ENCODE measurements around the gene KNDC1. TPM values are rescaled to one million over a fixed set of nuclear protein-coding genes. Genes with fewer than 3 reads are reported as not detected.

Gene KNDC1
- total and polyA plus RNA-seq, 2 experiments from 2014 or later = 1.8 to 16.0 TPM

DNA sequence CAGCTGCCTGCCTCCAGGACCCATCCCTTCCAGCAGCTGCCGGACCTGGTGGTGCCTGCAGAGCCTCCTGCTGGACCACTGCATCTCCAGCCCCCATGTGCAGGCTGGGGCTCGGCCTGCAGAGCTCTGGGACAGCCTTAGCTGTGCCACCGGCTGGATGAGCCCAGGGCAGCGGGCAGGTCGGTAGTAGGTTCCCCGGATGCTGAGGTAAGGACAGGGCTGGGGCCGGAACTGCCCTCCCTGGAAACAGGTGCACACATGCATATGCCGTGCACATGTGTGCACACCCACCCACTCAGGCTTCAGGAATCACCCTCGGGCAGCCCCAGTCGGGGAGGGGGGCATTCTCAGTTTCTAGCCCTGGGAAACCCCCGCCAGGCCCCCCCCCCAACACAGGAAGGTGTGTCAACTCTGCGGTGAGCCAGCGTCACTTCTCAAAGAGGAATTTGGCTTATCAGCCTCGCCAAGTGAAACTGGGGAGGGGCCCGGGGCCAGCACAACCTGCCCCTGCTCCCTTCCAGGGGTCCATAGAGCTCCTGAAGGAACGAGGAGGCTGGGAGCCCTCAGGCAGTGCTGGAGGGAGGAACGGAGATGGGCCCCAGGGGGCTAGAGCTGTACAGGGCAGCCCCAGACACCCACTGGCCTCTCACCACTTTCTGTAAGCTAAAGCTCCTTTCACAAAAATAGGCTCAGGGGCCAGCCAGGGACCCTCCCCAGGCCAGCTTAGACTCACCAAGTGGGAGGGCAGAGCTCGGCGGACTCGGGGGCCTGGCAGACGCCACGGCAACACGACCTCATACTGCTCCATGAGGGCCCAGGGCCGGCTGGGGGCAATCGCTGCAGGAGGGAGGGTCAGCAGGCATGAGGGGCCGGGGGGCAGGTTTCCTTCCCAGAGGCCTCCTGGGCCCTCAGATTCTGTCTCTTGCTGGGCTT is 115.0 kb downstream of the KNDC1 start:
- no peaks in the 10 kb centered on the region for H3K27me3 ChIP-seq (ENCODE audit: insufficient read depth)
- peaks cover 3% of the 10 kb centered on the region for H3K27me3 Mint-ChIP-seq (ENCODE audit: insufficient read depth, low read depth, poor library complexity)
- no peak for ATAC-seq
- no peaks in the 10 kb centered on the region for H3K79me2 ChIP-seq (replicated peaks; ENCODE audit: insufficient read depth)
- no peak overlapping the region for H3K4me3 ChIP-seq
- TF ChIP-seq JUNB (IDR thresholded peaks at IDR 0.05; ENCODE audit: unreplicated experiment) = no peak
- TF ChIP-seq EZH2 (IDR thresholded peaks at IDR 0.05; ENCODE audit: low read depth, unreplicated experiment) = no peak
- TF ChIP-seq, protein P1, sequence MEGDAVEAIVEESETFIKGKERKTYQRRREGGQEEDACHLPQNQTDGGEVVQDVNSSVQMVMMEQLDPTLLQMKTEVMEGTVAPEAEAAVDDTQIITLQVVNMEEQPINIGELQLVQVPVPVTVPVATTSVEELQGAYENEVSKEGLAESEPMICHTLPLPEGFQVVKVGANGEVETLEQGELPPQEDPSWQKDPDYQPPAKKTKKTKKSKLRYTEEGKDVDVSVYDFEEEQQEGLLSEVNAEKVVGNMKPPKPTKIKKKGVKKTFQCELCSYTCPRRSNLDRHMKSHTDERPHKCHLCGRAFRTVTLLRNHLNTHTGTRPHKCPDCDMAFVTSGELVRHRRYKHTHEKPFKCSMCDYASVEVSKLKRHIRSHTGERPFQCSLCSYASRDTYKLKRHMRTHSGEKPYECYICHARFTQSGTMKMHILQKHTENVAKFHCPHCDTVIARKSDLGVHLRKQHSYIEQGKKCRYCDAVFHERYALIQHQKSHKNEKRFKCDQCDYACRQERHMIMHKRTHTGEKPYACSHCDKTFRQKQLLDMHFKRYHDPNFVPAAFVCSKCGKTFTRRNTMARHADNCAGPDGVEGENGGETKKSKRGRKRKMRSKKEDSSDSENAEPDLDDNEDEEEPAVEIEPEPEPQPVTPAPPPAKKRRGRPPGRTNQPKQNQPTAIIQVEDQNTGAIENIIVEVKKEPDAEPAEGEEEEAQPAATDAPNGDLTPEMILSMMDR (conservative IDR thresholded peaks at IDR 0.05; ENCODE audit: low read depth in 2 of 2) = peak in 1 of 2 experiments; percentile 18; a peak in 1 of 4 replicates
- H3K4me2 ChIP-seq = no peak overlapping the region
- H3K4me1 Mint-ChIP-seq = peaks cover 4% of the 10 kb centered on the region; the same call in 2 of the 3 replicates
- DNase-seq (ENCODE audit: low spot score) = no peak
- no peak overlapping the region for H3K27ac ChIP-seq (ENCODE audit: low read depth)
- H3F3A ChIP-seq (replicated peaks; ENCODE audit: low read depth) = no peaks in the 10 kb centered on the region
- H3K4me1 ChIP-seq (ENCODE audit: insufficient read depth) = no peaks in the 10 kb centered on the region
- no peak overlapping the region for H3K27ac Mint-ChIP-seq
- no peaks in the 10 kb centered on the region for H3K9me3 Mint-ChIP-seq
- no peak overlapping the region for H3K4me3 Mint-ChIP-seq
- no peaks in the 10 kb centered on the region for H3K9me2 ChIP-seq (ENCODE audit: insufficient read depth)
- H2AFZ ChIP-seq = no peak overlapping the region
- H3K36me3 ChIP-seq (ENCODE audit: insufficient read depth) = no peaks in the 10 kb centered on the region
- H3K36me3 Mint-ChIP-seq (ENCODE audit: low read depth) = no peaks in the 10 kb centered on the region
- H4K20me1 ChIP-seq (replicated peaks; ENCODE audit: insufficient read depth) = no peaks in the 10 kb centered on the region

DNA sequence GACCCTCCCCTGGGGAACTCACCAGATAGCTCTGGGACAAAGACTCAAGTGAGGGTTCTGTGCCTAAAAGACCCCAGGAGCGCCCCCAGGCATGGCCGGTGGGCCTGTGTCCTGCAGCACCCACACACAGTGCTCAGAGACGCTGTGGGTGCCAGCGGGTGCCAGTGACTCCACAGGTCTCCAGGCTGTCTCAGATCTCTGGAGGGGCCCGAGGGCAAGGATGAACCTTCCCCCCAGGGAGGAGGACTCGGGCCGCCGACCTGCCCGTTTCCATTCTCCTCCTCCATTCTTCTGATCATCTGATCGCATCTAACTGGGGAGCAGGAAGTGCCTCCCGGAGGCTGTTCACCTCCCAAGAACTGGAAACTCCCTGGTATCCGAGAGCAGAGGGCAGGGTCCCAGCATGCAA is 115.7 kb downstream of the KNDC1 start:
- Histone ChIP-seq H3F3A (replicated peaks; ENCODE audit: low read depth) (no peaks in the 10 kb centered on the region), H3K4me3 (no peak overlapping the region), H3K36me3 (ENCODE audit: insufficient read depth) (no peaks in the 10 kb centered on the region), H3K4me1 (ENCODE audit: insufficient read depth) (no peaks in the 10 kb centered on the region), H2AFZ (no peak overlapping the region; the same call in 1 of the 2 replicates), H3K9me2 (ENCODE audit: insufficient read depth) (no peaks in the 10 kb centered on the region), H3K79me2 (replicated peaks; ENCODE audit: insufficient read depth) (no peaks in the 10 kb centered on the region), H4K20me1 (replicated peaks; ENCODE audit: insufficient read depth) (no peaks in the 10 kb centered on the region), H3K4me2 (no peak overlapping the region), H3K27me3 (ENCODE audit: insufficient read depth) (no peaks in the 10 kb centered on the region), H3K27ac (ENCODE audit: low read depth) (no peak overlapping the region)
- H3K4me3 Mint-ChIP-seq = peak overlapping the region; percentile 57
- H3K4me1 Mint-ChIP-seq = peaks cover 4% of the 10 kb centered on the region; the same call in 2 of the 3 replicates
- H3K27ac Mint-ChIP-seq = no peak overlapping the region
- H3K27me3 Mint-ChIP-seq (ENCODE audit: insufficient read depth, low read depth, poor library complexity) = peaks cover 3% of the 10 kb centered on the region
- TF ChIP-seq CREB1 (CRISPR knock-in tag; IDR thresholded peaks at IDR 0.05; ENCODE audit: low read depth) = no peak
- TF ChIP-seq JUNB (IDR thresholded peaks at IDR 0.05; ENCODE audit: unreplicated experiment) = no peak
- TF ChIP-seq, protein P2, sequence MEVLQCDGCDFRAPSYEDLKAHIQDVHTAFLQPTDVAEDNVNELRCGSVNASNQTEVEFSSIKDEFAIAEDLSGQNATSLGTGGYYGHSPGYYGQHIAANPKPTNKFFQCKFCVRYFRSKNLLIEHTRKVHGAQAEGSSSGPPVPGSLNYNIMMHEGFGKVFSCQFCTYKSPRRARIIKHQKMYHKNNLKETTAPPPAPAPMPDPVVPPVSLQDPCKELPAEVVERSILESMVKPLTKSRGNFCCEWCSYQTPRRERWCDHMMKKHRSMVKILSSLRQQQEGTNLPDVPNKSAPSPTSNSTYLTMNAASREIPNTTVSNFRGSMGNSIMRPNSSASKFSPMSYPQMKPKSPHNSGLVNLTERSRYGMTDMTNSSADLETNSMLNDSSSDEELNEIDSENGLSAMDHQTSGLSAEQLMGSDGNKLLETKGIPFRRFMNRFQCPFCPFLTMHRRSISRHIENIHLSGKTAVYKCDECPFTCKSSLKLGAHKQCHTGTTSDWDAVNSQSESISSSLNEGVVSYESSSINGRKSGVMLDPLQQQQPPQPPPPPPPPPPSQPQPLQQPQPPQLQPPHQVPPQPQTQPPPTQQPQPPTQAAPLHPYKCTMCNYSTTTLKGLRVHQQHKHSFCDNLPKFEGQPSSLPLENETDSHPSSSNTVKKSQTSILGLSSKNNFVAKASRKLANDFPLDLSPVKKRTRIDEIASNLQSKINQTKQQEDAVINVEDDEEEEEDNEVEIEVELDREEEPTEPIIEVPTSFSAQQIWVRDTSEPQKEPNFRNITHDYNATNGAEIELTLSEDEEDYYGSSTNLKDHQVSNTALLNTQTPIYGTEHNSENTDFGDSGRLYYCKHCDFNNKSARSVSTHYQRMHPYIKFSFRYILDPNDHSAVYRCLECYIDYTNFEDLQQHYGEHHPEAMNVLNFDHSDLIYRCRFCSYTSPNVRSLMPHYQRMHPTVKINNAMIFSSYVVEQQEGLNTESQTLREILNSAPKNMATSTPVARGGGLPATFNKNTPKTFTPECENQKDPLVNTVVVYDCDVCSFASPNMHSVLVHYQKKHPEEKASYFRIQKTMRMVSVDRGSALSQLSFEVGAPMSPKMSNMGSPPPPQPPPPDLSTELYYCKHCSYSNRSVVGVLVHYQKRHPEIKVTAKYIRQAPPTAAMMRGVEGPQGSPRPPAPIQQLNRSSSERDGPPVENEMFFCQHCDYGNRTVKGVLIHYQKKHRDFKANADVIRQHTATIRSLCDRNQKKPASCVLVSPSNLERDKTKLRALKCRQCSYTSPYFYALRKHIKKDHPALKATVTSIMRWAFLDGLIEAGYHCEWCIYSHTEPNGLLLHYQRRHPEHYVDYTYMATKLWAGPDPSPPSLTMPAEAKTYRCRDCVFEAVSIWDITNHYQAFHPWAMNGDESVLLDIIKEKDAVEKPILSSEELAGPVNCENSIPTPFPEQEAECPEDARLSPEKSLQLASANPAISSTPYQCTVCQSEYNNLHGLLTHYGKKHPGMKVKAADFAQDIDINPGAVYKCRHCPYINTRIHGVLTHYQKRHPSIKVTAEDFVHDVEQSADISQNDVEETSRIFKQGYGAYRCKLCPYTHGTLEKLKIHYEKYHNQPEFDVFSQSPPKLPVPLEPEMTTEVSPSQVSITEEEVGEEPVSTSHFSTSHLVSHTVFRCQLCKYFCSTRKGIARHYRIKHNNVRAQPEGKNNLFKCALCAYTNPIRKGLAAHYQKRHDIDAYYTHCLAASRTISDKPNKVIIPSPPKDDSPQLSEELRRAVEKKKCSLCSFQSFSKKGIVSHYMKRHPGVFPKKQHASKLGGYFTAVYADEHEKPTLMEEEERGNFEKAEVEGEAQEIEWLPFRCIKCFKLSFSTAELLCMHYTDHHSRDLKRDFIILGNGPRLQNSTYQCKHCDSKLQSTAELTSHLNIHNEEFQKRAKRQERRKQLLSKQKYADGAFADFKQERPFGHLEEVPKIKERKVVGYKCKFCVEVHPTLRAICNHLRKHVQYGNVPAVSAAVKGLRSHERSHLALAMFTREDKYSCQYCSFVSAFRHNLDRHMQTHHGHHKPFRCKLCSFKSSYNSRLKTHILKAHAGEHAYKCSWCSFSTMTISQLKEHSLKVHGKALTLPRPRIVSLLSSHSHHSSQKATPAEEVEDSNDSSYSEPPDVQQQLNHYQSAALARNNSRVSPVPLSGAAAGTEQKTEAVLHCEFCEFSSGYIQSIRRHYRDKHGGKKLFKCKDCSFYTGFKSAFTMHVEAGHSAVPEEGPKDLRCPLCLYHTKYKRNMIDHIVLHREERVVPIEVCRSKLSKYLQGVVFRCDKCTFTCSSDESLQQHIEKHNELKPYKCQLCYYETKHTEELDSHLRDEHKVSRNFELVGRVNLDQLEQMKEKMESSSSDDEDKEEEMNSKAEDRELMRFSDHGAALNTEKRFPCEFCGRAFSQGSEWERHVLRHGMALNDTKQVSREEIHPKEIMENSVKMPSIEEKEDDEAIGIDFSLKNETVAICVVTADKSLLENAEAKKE (CRISPR knock-in tag; IDR thresholded peaks at IDR 0.05) = no peak
- TF ChIP-seq NANOG (IDR thresholded peaks at IDR 0.05; ENCODE audit: borderline replicate concordance) = no peak
- no peak for TF ChIP-seq STAT1 (IDR thresholded peaks at IDR 0.05; ENCODE audit: unreplicated experiment)
- TF ChIP-seq, protein P1 (conservative IDR thresholded peaks at IDR 0.05; ENCODE audit: low read depth in 2 of 2) = peak; percentile 25 to 33
- DNase-seq (ENCODE audit: low spot score) (no peak), ATAC-seq (peak; percentile 6; the same call in 2 of the 3 replicates)
- no peaks in the 10 kb centered on the region for H3K36me3 Mint-ChIP-seq (ENCODE audit: low read depth)
- no peaks in the 10 kb centered on the region for H3K9me3 Mint-ChIP-seq

Measured in GM23338 (cell line).